Testis (tissue), 2 donors: ENCODE measurements around the gene FALEC.

ENCODE experiments used
- CTCF ChIP-seq, 3 experiments: fragments of 450-650 bp in 2 of 3; fragments of 200-600 bp in 1 of 3; sonication (generic) in 1 of 3; IDR thresholded peaks; one replicate each; pipeline ENCODE4 v1.5.1; 2016 to 2019; ENCODE audit warnings: antibody characterized with exemption in 3 of 3, mild to moderate bottlenecking in 2 of 3, moderate library complexity in 1 of 3
- POLR2A ChIP-seq: fragments of 450-650 bp; IDR thresholded peaks from one replicate; pipeline ENCODE4 v1.6.1; 2017; ENCODE audit warnings: antibody characterized with exemption, mild to moderate bottlenecking, moderate library complexity

GRCh38 chr1:150505431-150505830, 10.1 kb upstream of the FALEC start:
- TF ChIP-seq CTCF (IDR thresholded peaks at IDR 0.05): no peak
- TF ChIP-seq POLR2A: no peak
